GM23338 (cell line): ENCODE data around the gene FUT2. TPM values are rescaled to one million over a fixed set of nuclear protein-coding genes. Genes with fewer than 3 reads are reported as not detected.

Experiments
- ATAC-seq: fragments of 200-7000 bp; cut with Tn5 transposase; 3 replicates; pipeline ENCODE4 v1.9.1; 2020
- DNase-seq: peaks from one replicate; pipeline ENCODE4 v3.0.0-alpha.2; 2015; ENCODE audit warnings: low spot score
- H2AFZ ChIP-seq: fragments of 200-600 bp; sonication (generic); 2 replicates; pipeline ENCODE4 v1.8.0; 2016; ENCODE audit warnings: antibody characterized with exemption, mild to moderate bottlenecking, moderate library complexity
- H3F3A ChIP-seq: fragments of 200-600 bp; sonication (generic); replicated peaks from 2 replicates; pipeline ENCODE4 v1.8.0; 2017; ENCODE audit warnings: antibody characterized with exemption, mixed run types, low read depth
- H3K27ac ChIP-seq: fragments of 200-600 bp; sonication (generic); 2 replicates; pipeline ENCODE4 v1.6.1; 2016; ENCODE audit warnings: low read depth
- H3K27me3 ChIP-seq: fragments of 200-600 bp; sonication (generic); 2 replicates; pipeline ENCODE4 v1.8.0; 2016; ENCODE audit warnings: mild to moderate bottlenecking, mixed run types, moderate library complexity; ENCODE audit not compliant: insufficient read depth
- H3K36me3 ChIP-seq: fragments of 200-600 bp; sonication (generic); 2 replicates; pipeline ENCODE4 v1.8.0; 2016; ENCODE audit warnings: mild to moderate bottlenecking; ENCODE audit not compliant: insufficient read depth
- H3K4me1 ChIP-seq: fragments of 200-600 bp; sonication (generic); 2 replicates; pipeline ENCODE4 v1.8.0; 2016; ENCODE audit warnings: mild to moderate bottlenecking, moderate library complexity; ENCODE audit not compliant: insufficient read depth
- H3K4me2 ChIP-seq: fragments of 200-600 bp; sonication (generic); 2 replicates; pipeline ENCODE4 v1.7.1; 2017; ENCODE audit warnings: mixed run types
- H3K4me3 ChIP-seq: fragments of 200-600 bp; sonication (generic); 2 replicates; pipeline ENCODE4 v1.6.1; 2016; ENCODE audit warnings: mixed run types
- H3K79me2 ChIP-seq: fragments of 200-600 bp; sonication (generic); replicated peaks from 2 replicates; pipeline ENCODE4 v1.8.0; 2017; ENCODE audit warnings: mild to moderate bottlenecking; ENCODE audit not compliant: insufficient read depth
- H3K9me2 ChIP-seq: fragments of 200-600 bp; sonication (generic); 2 replicates; pipeline ENCODE4 v1.8.0; 2017; ENCODE audit not compliant: insufficient read depth
- H4K20me1 ChIP-seq: fragments of 200-600 bp; sonication (generic); replicated peaks from 2 replicates; pipeline ENCODE4 v1.8.0; 2017; ENCODE audit warnings: mild to moderate bottlenecking; ENCODE audit not compliant: insufficient read depth
- H3K27ac Mint-ChIP-seq: 2 replicates; pipeline ENCODE4 v1.8.0; 2020; ENCODE audit warnings: inconsistent platforms, mild to moderate bottlenecking, moderate library complexity, mixed read lengths
- H3K27me3 Mint-ChIP-seq: 3 replicates; pipeline ENCODE4 v1.8.0; 2022; ENCODE audit warnings: low read depth, mild to moderate bottlenecking, moderate library complexity, mixed read lengths, inconsistent platforms; ENCODE audit not compliant: insufficient read depth, poor library complexity
- H3K36me3 Mint-ChIP-seq: 3 replicates; pipeline ENCODE4 v1.8.0; 2021; ENCODE audit warnings: low read depth, mild to moderate bottlenecking, inconsistent platforms, moderate library complexity, mixed read lengths
- H3K4me1 Mint-ChIP-seq: 3 replicates; pipeline ENCODE4 v1.8.0; 2020; ENCODE audit warnings: mild to moderate bottlenecking, inconsistent platforms, mixed read lengths
- H3K4me3 Mint-ChIP-seq: 3 replicates; pipeline ENCODE4 v1.8.0; 2021; ENCODE audit warnings: moderate library complexity, mild to moderate bottlenecking, inconsistent platforms, mixed read lengths
- H3K9me3 Mint-ChIP-seq: 3 replicates; pipeline ENCODE4 v1.8.0; 2020; ENCODE audit warnings: moderate library complexity, mild to moderate bottlenecking, inconsistent platforms, mixed read lengths
- CREB1 ChIP-seq: fragments of 250-450 bp; sonication (Bioruptor Pico); IDR thresholded peaks from 2 replicates; pipeline ENCODE4 v1.5.0; 2020; ENCODE audit warnings: low read depth, mild to moderate bottlenecking, moderate library complexity
- EZH2 ChIP-seq: fragments of 200-600 bp; sonication (generic); IDR thresholded peaks from one replicate; pipeline ENCODE4 v1.8.0; 2017; ENCODE audit warnings: antibody characterized with exemption, mild to moderate bottlenecking, low read depth; ENCODE audit not compliant: unreplicated experiment
- EZH2phosphoT487 ChIP-seq: fragments of 200-600 bp; sonication (generic); IDR thresholded peaks from one replicate; pipeline ENCODE4 v1.8.1; 2018; ENCODE audit warnings: antibody characterized with exemption; ENCODE audit not compliant: unreplicated experiment
- JUNB ChIP-seq: IDR thresholded peaks from one replicate; pipeline ENCODE4 v1.6.1; 2016; ENCODE audit warnings: antibody characterized with exemption; ENCODE audit not compliant: unreplicated experiment
- NANOG ChIP-seq: IDR thresholded peaks from 2 replicates; pipeline ENCODE4 v1.6.1; 2016; ENCODE audit warnings: antibody characterized with exemption, borderline replicate concordance
- POLR2AphosphoS5 ChIP-seq: IDR thresholded peaks from 2 replicates; pipeline ENCODE4 v1.6.1; 2016; ENCODE audit warnings: antibody characterized with exemption, low read depth
- STAT1 ChIP-seq: IDR thresholded peaks from one replicate; pipeline ENCODE4 v1.6.1; 2016; ENCODE audit warnings: antibody characterized with exemption; ENCODE audit not compliant: unreplicated experiment
- ZNF114 ChIP-seq: fragments of 250-450 bp; sonication (Bioruptor Pico); IDR thresholded peaks from 2 replicates; pipeline ENCODE4 v1.5.0; 2020; ENCODE audit warnings: mild to moderate bottlenecking, moderate library complexity
- ZNF331 ChIP-seq: fragments of 250-450 bp; sonication (Bioruptor Pico); IDR thresholded peaks from 2 replicates; pipeline ENCODE4 v1.5.0; 2020; ENCODE audit warnings: low read depth, mild to moderate bottlenecking, moderate library complexity
- polyA plus RNA-seq: library from polyadenylated mRNA; unstranded; fragments of >200 nt; fragmentation: Nextera tagmentation; extraction: Ambion mirVana; gene quantifications from 2 replicates; pipeline ENCODE4 v1.2.1, GENCODE V29; 2016
- total RNA-seq: library from RNA; depleted of rRNA; stranded (reverse); fragments of >200 nt; shearing (Covaris generic); gene quantifications from 2 replicates; pipeline ENCODE4 v1.2.3, GENCODE V29; 2014
- TF ChIP-seq, protein P1 (sequence below): fragments of 250-450 bp; sonication (Bioruptor Pico); IDR thresholded peaks from 2 replicates; pipeline ENCODE4 v1.5.0; 2020; ENCODE audit warnings: mild to moderate bottlenecking, moderate library complexity
- TF ChIP-seq, protein P2 (sequence below): IDR thresholded peaks from one replicate; pipeline ENCODE4 v1.6.1; 2018; ENCODE audit warnings: antibody characterized with exemption; ENCODE audit not compliant: unreplicated experiment
- TF ChIP-seq, protein P3 (sequence below), 2 experiments: fragments of 200-600 bp in 1 of 2; sonication (generic) in 1 of 2; conservative IDR thresholded peaks; 2 replicates each; pipeline versions ENCODE4 v1.5.1 to v1.6.1; 2016 to 2017; ENCODE audit warnings: antibody characterized with exemption in 2 of 2, low read depth in 2 of 2, mild to moderate bottlenecking in 2 of 2, moderate library complexity in 1 of 2
- TF ChIP-seq, protein P4 (sequence below): IDR thresholded peaks from 2 replicates; pipeline ENCODE4 v1.6.1; 2016; ENCODE audit warnings: antibody characterized with exemption

Gene FUT2
- total and polyA plus RNA-seq, 2 experiments from 2014 or later = 5.0 to 5.6 TPM

DNA sequence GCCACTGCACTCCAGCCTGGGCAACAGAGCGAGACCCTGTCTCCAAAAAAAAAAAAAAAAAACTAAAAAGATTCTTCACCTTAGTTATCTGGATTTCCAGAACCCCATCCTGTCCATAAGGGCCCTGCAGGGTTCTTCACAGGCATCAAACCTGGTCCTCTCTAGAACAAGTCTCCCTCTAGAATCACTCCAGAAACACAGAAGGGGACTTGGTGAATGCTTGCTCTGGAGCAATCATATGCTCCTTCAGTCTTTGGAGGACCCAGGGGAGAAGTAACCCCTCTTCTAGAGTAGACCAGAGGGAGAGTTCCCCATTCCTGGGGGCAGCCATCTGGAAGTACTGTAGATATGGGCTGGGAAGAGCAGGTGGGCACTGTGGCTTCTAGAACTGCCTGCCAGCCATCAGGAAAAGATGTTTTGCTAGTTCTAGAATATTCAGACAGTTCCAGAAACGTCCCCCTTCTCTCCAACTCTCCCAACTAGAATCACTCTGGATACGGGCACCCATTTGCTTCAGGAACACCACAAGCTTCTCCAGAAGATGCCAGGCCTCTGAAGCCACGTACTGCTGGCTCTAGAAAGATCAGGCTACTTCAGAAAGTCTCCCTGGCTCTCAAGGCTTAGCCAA lies 53.9 kb downstream of the FUT2 start:
- H3K27ac Mint-ChIP-seq = no peak overlapping the region
- Histone ChIP-seq H3K4me1 (peaks cover 34% of the 10 kb centered on the region), H4K20me1 (peaks cover 11% of the 10 kb centered on the region; the same call in 1 of the 2 replicates), H3K27me3 (no peaks in the 10 kb centered on the region), H3K36me3 (0 out of 2 replicates have a peak, but pooled peaks cover 6% of the 10 kb centered on the region), H3K4me2 (no peak overlapping the region), H3K79me2 (peaks cover 36% of the 10 kb centered on the region), H3K4me3 (no peak overlapping the region), H3K9me2 (no peaks in the 10 kb centered on the region), H2AFZ (no peak overlapping the region), H3F3A (peaks cover 21% of the 10 kb centered on the region; the same call in 1 of the 2 replicates), H3K27ac (no peak overlapping the region)
- H3K27me3 Mint-ChIP-seq = peaks cover 31% of the 10 kb centered on the region
- H3K4me1 Mint-ChIP-seq = peaks cover 43% of the 10 kb centered on the region
- ATAC-seq (no peak), DNase-seq (no peak)
- H3K36me3 Mint-ChIP-seq = peaks cover 47% of the 10 kb centered on the region
- no peaks in the 10 kb centered on the region; the same call in 1 of the 3 replicates for H3K9me3 Mint-ChIP-seq
- H3K4me3 Mint-ChIP-seq = no peak overlapping the region; the same call in 2 of the 3 replicates
- TF ChIP-seq EZH2 (no peak), CREB1 (CRISPR knock-in tag) (no peak), POLR2AphosphoS5 (no peak), JUNB (no peak), ZNF331 (CRISPR knock-in tag) (no peak), EZH2phosphoT487 (no peak), ZNF114 (CRISPR knock-in tag) (no peak), STAT1 (no peak), NANOG (no peak)
- TF ChIP-seq, protein P1, sequence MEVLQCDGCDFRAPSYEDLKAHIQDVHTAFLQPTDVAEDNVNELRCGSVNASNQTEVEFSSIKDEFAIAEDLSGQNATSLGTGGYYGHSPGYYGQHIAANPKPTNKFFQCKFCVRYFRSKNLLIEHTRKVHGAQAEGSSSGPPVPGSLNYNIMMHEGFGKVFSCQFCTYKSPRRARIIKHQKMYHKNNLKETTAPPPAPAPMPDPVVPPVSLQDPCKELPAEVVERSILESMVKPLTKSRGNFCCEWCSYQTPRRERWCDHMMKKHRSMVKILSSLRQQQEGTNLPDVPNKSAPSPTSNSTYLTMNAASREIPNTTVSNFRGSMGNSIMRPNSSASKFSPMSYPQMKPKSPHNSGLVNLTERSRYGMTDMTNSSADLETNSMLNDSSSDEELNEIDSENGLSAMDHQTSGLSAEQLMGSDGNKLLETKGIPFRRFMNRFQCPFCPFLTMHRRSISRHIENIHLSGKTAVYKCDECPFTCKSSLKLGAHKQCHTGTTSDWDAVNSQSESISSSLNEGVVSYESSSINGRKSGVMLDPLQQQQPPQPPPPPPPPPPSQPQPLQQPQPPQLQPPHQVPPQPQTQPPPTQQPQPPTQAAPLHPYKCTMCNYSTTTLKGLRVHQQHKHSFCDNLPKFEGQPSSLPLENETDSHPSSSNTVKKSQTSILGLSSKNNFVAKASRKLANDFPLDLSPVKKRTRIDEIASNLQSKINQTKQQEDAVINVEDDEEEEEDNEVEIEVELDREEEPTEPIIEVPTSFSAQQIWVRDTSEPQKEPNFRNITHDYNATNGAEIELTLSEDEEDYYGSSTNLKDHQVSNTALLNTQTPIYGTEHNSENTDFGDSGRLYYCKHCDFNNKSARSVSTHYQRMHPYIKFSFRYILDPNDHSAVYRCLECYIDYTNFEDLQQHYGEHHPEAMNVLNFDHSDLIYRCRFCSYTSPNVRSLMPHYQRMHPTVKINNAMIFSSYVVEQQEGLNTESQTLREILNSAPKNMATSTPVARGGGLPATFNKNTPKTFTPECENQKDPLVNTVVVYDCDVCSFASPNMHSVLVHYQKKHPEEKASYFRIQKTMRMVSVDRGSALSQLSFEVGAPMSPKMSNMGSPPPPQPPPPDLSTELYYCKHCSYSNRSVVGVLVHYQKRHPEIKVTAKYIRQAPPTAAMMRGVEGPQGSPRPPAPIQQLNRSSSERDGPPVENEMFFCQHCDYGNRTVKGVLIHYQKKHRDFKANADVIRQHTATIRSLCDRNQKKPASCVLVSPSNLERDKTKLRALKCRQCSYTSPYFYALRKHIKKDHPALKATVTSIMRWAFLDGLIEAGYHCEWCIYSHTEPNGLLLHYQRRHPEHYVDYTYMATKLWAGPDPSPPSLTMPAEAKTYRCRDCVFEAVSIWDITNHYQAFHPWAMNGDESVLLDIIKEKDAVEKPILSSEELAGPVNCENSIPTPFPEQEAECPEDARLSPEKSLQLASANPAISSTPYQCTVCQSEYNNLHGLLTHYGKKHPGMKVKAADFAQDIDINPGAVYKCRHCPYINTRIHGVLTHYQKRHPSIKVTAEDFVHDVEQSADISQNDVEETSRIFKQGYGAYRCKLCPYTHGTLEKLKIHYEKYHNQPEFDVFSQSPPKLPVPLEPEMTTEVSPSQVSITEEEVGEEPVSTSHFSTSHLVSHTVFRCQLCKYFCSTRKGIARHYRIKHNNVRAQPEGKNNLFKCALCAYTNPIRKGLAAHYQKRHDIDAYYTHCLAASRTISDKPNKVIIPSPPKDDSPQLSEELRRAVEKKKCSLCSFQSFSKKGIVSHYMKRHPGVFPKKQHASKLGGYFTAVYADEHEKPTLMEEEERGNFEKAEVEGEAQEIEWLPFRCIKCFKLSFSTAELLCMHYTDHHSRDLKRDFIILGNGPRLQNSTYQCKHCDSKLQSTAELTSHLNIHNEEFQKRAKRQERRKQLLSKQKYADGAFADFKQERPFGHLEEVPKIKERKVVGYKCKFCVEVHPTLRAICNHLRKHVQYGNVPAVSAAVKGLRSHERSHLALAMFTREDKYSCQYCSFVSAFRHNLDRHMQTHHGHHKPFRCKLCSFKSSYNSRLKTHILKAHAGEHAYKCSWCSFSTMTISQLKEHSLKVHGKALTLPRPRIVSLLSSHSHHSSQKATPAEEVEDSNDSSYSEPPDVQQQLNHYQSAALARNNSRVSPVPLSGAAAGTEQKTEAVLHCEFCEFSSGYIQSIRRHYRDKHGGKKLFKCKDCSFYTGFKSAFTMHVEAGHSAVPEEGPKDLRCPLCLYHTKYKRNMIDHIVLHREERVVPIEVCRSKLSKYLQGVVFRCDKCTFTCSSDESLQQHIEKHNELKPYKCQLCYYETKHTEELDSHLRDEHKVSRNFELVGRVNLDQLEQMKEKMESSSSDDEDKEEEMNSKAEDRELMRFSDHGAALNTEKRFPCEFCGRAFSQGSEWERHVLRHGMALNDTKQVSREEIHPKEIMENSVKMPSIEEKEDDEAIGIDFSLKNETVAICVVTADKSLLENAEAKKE (CRISPR knock-in tag) = no peak
- TF ChIP-seq, protein P2, sequence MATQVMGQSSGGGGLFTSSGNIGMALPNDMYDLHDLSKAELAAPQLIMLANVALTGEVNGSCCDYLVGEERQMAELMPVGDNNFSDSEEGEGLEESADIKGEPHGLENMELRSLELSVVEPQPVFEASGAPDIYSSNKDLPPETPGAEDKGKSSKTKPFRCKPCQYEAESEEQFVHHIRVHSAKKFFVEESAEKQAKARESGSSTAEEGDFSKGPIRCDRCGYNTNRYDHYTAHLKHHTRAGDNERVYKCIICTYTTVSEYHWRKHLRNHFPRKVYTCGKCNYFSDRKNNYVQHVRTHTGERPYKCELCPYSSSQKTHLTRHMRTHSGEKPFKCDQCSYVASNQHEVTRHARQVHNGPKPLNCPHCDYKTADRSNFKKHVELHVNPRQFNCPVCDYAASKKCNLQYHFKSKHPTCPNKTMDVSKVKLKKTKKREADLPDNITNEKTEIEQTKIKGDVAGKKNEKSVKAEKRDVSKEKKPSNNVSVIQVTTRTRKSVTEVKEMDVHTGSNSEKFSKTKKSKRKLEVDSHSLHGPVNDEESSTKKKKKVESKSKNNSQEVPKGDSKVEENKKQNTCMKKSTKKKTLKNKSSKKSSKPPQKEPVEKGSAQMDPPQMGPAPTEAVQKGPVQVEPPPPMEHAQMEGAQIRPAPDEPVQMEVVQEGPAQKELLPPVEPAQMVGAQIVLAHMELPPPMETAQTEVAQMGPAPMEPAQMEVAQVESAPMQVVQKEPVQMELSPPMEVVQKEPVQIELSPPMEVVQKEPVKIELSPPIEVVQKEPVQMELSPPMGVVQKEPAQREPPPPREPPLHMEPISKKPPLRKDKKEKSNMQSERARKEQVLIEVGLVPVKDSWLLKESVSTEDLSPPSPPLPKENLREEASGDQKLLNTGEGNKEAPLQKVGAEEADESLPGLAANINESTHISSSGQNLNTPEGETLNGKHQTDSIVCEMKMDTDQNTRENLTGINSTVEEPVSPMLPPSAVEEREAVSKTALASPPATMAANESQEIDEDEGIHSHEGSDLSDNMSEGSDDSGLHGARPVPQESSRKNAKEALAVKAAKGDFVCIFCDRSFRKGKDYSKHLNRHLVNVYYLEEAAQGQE = no peak
- TF ChIP-seq, protein P3, sequence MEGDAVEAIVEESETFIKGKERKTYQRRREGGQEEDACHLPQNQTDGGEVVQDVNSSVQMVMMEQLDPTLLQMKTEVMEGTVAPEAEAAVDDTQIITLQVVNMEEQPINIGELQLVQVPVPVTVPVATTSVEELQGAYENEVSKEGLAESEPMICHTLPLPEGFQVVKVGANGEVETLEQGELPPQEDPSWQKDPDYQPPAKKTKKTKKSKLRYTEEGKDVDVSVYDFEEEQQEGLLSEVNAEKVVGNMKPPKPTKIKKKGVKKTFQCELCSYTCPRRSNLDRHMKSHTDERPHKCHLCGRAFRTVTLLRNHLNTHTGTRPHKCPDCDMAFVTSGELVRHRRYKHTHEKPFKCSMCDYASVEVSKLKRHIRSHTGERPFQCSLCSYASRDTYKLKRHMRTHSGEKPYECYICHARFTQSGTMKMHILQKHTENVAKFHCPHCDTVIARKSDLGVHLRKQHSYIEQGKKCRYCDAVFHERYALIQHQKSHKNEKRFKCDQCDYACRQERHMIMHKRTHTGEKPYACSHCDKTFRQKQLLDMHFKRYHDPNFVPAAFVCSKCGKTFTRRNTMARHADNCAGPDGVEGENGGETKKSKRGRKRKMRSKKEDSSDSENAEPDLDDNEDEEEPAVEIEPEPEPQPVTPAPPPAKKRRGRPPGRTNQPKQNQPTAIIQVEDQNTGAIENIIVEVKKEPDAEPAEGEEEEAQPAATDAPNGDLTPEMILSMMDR (conservative IDR thresholded peaks at IDR 0.05; ENCODE audit: low read depth in 2 of 2) = no peak
- TF ChIP-seq, protein P4, sequence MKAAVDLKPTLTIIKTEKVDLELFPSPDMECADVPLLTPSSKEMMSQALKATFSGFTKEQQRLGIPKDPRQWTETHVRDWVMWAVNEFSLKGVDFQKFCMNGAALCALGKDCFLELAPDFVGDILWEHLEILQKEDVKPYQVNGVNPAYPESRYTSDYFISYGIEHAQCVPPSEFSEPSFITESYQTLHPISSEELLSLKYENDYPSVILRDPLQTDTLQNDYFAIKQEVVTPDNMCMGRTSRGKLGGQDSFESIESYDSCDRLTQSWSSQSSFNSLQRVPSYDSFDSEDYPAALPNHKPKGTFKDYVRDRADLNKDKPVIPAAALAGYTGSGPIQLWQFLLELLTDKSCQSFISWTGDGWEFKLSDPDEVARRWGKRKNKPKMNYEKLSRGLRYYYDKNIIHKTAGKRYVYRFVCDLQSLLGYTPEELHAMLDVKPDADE = no peak
